H1 (cell line): ENCODE results near the gene PLCXD1.

Experiments
- EP300 ChIP-seq, 2 experiments: IDR thresholded peaks; 1 replicate in 1 of 2; 2 replicates in 1 of 2; pipeline ENCODE4 v1.6.1; 2011 to 2012; ENCODE audit warnings: low read depth in 2 of 2, low read length in 2 of 2, mild to moderate bottlenecking in 2 of 2, borderline replicate concordance in 1 of 2, inconsistent platforms in 1 of 2, moderate library complexity in 1 of 2
- EZH2 ChIP-seq: fragments of 200-600 bp; sonication (generic); IDR thresholded peaks from 2 replicates; pipeline ENCODE4 v1.7.1; 2012; ENCODE audit warnings: low read depth, mild to moderate bottlenecking, moderate library complexity, low read length, inconsistent platforms; ENCODE audit not compliant: severe bottlenecking
- HDAC6 ChIP-seq: IDR thresholded peaks from one replicate; pipeline ENCODE4 v1.7.1; 2012; ENCODE audit warnings: low read depth, mild to moderate bottlenecking, inconsistent platforms, low read length, moderate library complexity
- NRF1 ChIP-seq: IDR thresholded peaks from 2 replicates; pipeline ENCODE4 v1.6.1; 2011; ENCODE audit warnings: mild to moderate bottlenecking, low read depth, low read length, improper control_type of control experiment
- POLR2A ChIP-seq, 2 experiments: IDR thresholded peaks; 1 replicate in 1 of 2; 2 replicates in 1 of 2; pipeline ENCODE4 v1.6.1; 2011; ENCODE audit warnings: low read depth in 2 of 2, low read length in 2 of 2, mild to moderate bottlenecking in 2 of 2; ENCODE audit errors: control extremely low read depth in 1 of 2
- RAD21 ChIP-seq, 2 experiments: IDR thresholded peaks in 1 of 2; conservative IDR thresholded peaks in 1 of 2; 2 replicates each; pipeline ENCODE4 v1.6.1; 2011; ENCODE audit warnings: low read depth in 2 of 2, low read length in 2 of 2, improper control_type of control experiment in 1 of 2, inconsistent platforms in 1 of 2, mild to moderate bottlenecking in 1 of 2, moderate library complexity in 1 of 2
- RBBP5 ChIP-seq: IDR thresholded peaks from 2 replicates; pipeline ENCODE4 v1.7.1; 2012; ENCODE audit warnings: low read depth, mild to moderate bottlenecking, inconsistent platforms, low read length, moderate library complexity, borderline replicate concordance
- RNF2 ChIP-seq: fragments of 200-900, 300-1000 bp; sonication (generic); IDR thresholded peaks from 2 replicates; pipeline ENCODE4 v1.7.1; 2016; ENCODE audit warnings: borderline replicate concordance, low read depth, mild to moderate bottlenecking, antibody characterized with exemption, low read length; ENCODE audit not compliant: poor library complexity, severe bottlenecking; ENCODE audit errors: missing control alignments
- TAF1 ChIP-seq: IDR thresholded peaks from 2 replicates; pipeline ENCODE4 v1.6.1; 2011; ENCODE audit warnings: mild to moderate bottlenecking, low read depth, low read length
- USF2 ChIP-seq: IDR thresholded peaks from 2 replicates; pipeline ENCODE4 v1.6.1; 2011; ENCODE audit warnings: low read length, improper control_type of control experiment
- YY1 ChIP-seq: IDR thresholded peaks from 2 replicates; pipeline ENCODE4 v1.6.1; 2011; ENCODE audit warnings: low read depth, mild to moderate bottlenecking, low read length
- ZNF274 ChIP-seq: IDR thresholded peaks from 2 replicates; pipeline ENCODE4 v1.7.0; 2012; ENCODE audit warnings: low read length, borderline replicate concordance; ENCODE audit errors: extremely low read depth
- TF ChIP-seq, protein P1 (sequence below), 3 experiments: IDR thresholded peaks; 1 replicate in 2 of 3; 2 replicates in 1 of 3; pipeline versions ENCODE4 v1.5.1 to v1.6.1; 2011; ENCODE audit warnings: low read length in 3 of 3, mild to moderate bottlenecking in 3 of 3, inconsistent platforms in 2 of 3, low read depth in 1 of 3, moderate library complexity in 1 of 3; ENCODE audit not compliant: insufficient read depth in 1 of 3; ENCODE audit errors: control extremely low read depth in 1 of 3

DNA sequence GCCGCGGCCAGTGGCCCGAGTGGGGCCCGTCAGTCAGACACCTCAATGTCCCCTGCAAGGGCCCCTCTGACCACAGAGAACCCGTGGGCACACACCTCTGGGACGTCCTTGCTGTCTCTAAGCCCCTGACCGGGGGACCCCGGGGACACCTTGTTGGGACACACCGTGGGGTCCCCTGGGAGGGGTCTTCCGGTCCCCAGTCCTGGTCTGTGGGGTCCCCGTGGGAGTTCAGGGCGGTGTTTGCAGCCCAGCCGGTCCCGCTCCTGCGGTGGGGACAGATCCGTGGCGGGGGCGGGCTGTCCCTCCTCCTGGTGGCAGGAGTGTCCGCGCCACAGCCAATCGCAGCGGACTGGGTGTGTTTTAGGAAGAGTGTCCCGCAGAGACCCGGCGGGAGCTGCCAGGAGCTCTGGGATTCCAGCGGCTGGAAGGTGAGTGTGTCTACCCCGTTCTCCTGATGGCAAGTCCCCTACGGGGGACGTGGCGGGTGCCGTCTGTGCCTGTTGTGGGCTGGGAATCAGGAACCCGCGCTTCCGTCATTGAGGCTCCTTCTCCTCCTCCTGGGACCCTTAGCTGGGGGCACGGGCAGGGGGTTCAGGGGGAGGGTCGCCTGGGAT, 5.1 kb upstream of the PLCXD1 start:
- no peak for TF ChIP-seq RNF2
- 0 out of 3 replicates have a peak, but pooled peaks of 1 of the 2 experiments have one; percentile 10 for TF ChIP-seq POLR2A (IDR thresholded peaks at IDR 0.05; ENCODE audit: control extremely low read depth in 1 of 2, low read depth in 2 of 2, low read length in 2 of 2)
- TF ChIP-seq NRF1: no peak
- no peak for TF ChIP-seq YY1
- no peak for TF ChIP-seq TAF1
- TF ChIP-seq RBBP5: no peak
- no peak for TF ChIP-seq EZH2
- TF ChIP-seq ZNF274: no peak
- TF ChIP-seq, protein P1, sequence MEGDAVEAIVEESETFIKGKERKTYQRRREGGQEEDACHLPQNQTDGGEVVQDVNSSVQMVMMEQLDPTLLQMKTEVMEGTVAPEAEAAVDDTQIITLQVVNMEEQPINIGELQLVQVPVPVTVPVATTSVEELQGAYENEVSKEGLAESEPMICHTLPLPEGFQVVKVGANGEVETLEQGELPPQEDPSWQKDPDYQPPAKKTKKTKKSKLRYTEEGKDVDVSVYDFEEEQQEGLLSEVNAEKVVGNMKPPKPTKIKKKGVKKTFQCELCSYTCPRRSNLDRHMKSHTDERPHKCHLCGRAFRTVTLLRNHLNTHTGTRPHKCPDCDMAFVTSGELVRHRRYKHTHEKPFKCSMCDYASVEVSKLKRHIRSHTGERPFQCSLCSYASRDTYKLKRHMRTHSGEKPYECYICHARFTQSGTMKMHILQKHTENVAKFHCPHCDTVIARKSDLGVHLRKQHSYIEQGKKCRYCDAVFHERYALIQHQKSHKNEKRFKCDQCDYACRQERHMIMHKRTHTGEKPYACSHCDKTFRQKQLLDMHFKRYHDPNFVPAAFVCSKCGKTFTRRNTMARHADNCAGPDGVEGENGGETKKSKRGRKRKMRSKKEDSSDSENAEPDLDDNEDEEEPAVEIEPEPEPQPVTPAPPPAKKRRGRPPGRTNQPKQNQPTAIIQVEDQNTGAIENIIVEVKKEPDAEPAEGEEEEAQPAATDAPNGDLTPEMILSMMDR (IDR thresholded peaks at IDR 0.05; ENCODE audit: control extremely low read depth in 1 of 3, insufficient read depth in 1 of 3, low read depth in 1 of 3, low read length in 3 of 3): no peak
- TF ChIP-seq HDAC6: no peak
- TF ChIP-seq RAD21 (IDR thresholded peaks at IDR 0.05 in 1 of 2, conservative IDR thresholded peaks at IDR 0.05 in 1 of 2; ENCODE audit: low read depth in 2 of 2, low read length in 2 of 2): no peak
- no peak for TF ChIP-seq USF2
- no peak for TF ChIP-seq EP300 (IDR thresholded peaks at IDR 0.05; ENCODE audit: borderline replicate concordance in 1 of 2, low read depth in 2 of 2, low read length in 2 of 2)
